Peyer's patch (tissue), 4 donors: ENCODE results near the gene DMWD. TPM values are rescaled to one million over a fixed set of nuclear protein-coding genes. Genes with fewer than 3 reads are reported as not detected.

Source experiments
- DNase-seq, 3 donors: peaks; one replicate each; pipeline ENCODE4 v3.0.0-alpha.2; 2017 to 2019
- H3K27ac ChIP-seq, 4 donors: fragments of 200-600 bp; sonication (generic); one replicate each; pipeline ENCODE4 v1.5.1; 2016 to 2019
- H3K27me3 ChIP-seq, 2 donors: fragments of 200-600 bp; sonication (generic); one replicate each; pipeline ENCODE4 v1.5.1; 2019
- H3K36me3 ChIP-seq, 3 donors: fragments of 200-600 bp; sonication (generic); one replicate each; pipeline ENCODE4 v1.5.1; 2016 to 2019
- H3K4me1 ChIP-seq, 4 donors: fragments of 200-600 bp; sonication (generic); one replicate each; pipeline ENCODE4 v1.5.1; 2016 to 2019
- H3K4me3 ChIP-seq, 4 donors: fragments of 200-600 bp; sonication (generic); 1 replicate in 3 of 4; 2 replicates in 1 of 4; pipeline ENCODE4 v1.5.1; 2016 to 2019; ENCODE audit warnings: mild to moderate bottlenecking in 1 of 4
- H3K9me3 ChIP-seq, 4 donors: fragments of 200-600 bp; sonication (generic); one replicate each; pipeline ENCODE4 v1.5.1; 2016 to 2019; ENCODE audit warnings: mild to moderate bottlenecking in 1 of 4
- POLR2A ChIP-seq, 2 donors: fragments of 450-650 bp; IDR thresholded peaks; one replicate each; pipeline ENCODE4 v1.5.1; 2017; ENCODE audit warnings: antibody characterized with exemption in 2 of 2, mild to moderate bottlenecking in 2 of 2, moderate library complexity in 2 of 2
- total RNA-seq, 4 donors: library from RNA; depleted of rRNA; stranded (reverse); fragments of >200 nt; gene quantifications; one replicate each; pipeline ENCODE4 v1.1.0, GENCODE V29; 2016
- TF ChIP-seq, protein P1 (sequence below), 6 experiments: fragments of 450-650 bp in 4 of 6; fragments of 200-600 bp in 2 of 6; sonication (generic) in 1 of 6; IDR thresholded peaks; one replicate each; pipeline ENCODE4 v1.5.1; 2017 to 2019; ENCODE audit warnings: antibody characterized with exemption in 6 of 6, mild to moderate bottlenecking in 3 of 6, moderate library complexity in 1 of 6

DMWD gene
- total RNA-seq, 4 donors from 2014 or later = 20.8 to 63.8 (median 35.4) TPM

GRCh38 chr19:45814851-45815480 lies 22.3 kb upstream of the DMWD start, which contains the start of gene RSPH6A:
RSPH6A (minus strand) TSS chr19:45815308; CDS start chr19:45815176, 132 bp downstream.
- DNase-seq = no peak
- peaks cover 0 to 17% (median 0%) of the 10 kb centered on the region in 4 donors for H3K4me1 ChIP-seq
- TF ChIP-seq POLR2A (IDR thresholded peaks at IDR 0.05) = no peak
- TF ChIP-seq, protein P1, sequence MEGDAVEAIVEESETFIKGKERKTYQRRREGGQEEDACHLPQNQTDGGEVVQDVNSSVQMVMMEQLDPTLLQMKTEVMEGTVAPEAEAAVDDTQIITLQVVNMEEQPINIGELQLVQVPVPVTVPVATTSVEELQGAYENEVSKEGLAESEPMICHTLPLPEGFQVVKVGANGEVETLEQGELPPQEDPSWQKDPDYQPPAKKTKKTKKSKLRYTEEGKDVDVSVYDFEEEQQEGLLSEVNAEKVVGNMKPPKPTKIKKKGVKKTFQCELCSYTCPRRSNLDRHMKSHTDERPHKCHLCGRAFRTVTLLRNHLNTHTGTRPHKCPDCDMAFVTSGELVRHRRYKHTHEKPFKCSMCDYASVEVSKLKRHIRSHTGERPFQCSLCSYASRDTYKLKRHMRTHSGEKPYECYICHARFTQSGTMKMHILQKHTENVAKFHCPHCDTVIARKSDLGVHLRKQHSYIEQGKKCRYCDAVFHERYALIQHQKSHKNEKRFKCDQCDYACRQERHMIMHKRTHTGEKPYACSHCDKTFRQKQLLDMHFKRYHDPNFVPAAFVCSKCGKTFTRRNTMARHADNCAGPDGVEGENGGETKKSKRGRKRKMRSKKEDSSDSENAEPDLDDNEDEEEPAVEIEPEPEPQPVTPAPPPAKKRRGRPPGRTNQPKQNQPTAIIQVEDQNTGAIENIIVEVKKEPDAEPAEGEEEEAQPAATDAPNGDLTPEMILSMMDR (IDR thresholded peaks at IDR 0.05) = no peak
- H3K9me3 ChIP-seq = no peaks in the 10 kb centered on the region
- H3K4me3 ChIP-seq = peak within 1 kb of the TSS in 3 of 4 donors; percentile 23 to 40 (median 38)
- no peak within 1 kb of the TSS for H3K27ac ChIP-seq
- H3K36me3 ChIP-seq = peaks cover 0 to 10% (median 0%) of the 10 kb centered on the region in 3 donors
- no peaks in the 10 kb centered on the region for H3K27me3 ChIP-seq

DNA sequence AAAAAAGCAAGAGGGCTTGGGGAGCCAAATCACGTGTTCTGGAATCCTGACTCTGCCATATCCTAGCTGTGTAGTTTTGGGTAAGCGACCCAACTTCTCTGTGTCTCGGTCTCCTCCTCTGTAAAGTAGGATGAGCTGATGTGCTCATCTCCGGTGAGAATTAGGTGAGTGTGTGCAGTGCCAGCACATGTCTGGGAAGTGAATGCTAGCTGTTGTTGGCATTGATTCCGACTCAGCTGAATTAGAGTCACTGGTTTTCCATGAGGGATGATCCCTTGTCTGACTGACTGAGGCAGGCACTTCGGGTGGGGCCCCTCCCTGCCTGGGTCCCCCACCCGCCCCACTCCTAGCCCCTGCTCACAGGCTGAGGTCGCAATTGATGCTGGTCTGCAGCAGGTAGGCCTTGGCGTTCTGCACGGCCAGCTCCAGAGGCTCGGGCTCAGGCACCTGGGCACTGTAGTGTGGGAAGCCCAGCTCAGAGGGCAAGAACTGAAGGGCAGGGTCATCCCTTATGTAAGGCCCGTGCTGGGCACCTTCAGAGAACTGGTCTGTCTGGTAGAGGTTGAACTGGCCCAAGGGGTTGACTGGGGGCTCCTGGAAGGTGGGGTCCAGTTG lies 21.6 kb upstream of the DMWD start:
- no peak for DNase-seq
- peaks cover 0 to 6% (median 0%) of the 10 kb centered on the region in 3 donors for H3K36me3 ChIP-seq
- no peak overlapping the region for H3K4me3 ChIP-seq
- no peaks in the 10 kb centered on the region for H3K9me3 ChIP-seq
- H3K4me1 ChIP-seq = peaks cover 0 to 23% (median 0%) of the 10 kb centered on the region in 4 donors
- H3K27ac ChIP-seq = no peak overlapping the region
- no peaks in the 10 kb centered on the region for H3K27me3 ChIP-seq
- no peak for TF ChIP-seq POLR2A (IDR thresholded peaks at IDR 0.05)
- TF ChIP-seq, protein P1 (IDR thresholded peaks at IDR 0.05) = no peak

DNA sequence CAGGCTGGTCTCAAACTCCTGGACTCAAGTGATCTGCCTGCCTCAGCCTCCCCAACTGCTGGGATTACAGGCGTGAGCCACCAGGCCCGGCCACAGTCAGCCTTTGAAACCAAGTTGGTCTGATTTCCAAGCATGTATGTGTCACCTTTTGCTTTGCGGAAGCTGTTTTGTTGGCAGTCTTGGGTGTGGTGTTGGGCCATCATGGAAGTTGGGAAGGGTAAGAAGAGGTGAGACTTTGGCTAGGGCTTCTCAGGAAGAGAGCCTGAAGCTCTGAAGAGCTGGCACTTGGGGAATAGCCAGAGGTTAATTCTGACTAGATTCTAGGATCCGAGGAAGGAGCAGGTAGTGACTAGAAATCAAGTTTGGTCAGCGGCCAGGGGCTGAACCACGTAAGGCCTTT lies 19.7 kb upstream of the DMWD start:
- no peaks in the 10 kb centered on the region for H3K9me3 ChIP-seq
- no peak overlapping the region for H3K27ac ChIP-seq
- peaks cover 0 to 23% (median 0%) of the 10 kb centered on the region in 4 donors for H3K4me1 ChIP-seq
- TF ChIP-seq, protein P1 (IDR thresholded peaks at IDR 0.05) = no peak
- DNase-seq = no peak
- no peaks in the 10 kb centered on the region for H3K36me3 ChIP-seq
- H3K4me3 ChIP-seq = no peak overlapping the region
- H3K27me3 ChIP-seq = no peaks in the 10 kb centered on the region

- DNase-seq = peak in 1 of 3 donors; percentile 49
- TF ChIP-seq POLR2A (IDR thresholded peaks at IDR 0.05) = no peak
- TF ChIP-seq, protein P1 (IDR thresholded peaks at IDR 0.05) = no peak
- Histone ChIP-seq H3K27ac (no peak overlapping the region), H3K4me3 (no peak overlapping the region), H3K4me1 (peaks cover 0 to 8% (median 0%) of the 10 kb centered on the region in 4 donors), H3K36me3 (no peaks in the 10 kb centered on the region), H3K9me3 (no peaks in the 10 kb centered on the region), H3K27me3 (no peaks in the 10 kb centered on the region)
These were observed 17.1 kb upstream of the DMWD start for GRCh38 chr19:45809643-45810159.

DNA sequence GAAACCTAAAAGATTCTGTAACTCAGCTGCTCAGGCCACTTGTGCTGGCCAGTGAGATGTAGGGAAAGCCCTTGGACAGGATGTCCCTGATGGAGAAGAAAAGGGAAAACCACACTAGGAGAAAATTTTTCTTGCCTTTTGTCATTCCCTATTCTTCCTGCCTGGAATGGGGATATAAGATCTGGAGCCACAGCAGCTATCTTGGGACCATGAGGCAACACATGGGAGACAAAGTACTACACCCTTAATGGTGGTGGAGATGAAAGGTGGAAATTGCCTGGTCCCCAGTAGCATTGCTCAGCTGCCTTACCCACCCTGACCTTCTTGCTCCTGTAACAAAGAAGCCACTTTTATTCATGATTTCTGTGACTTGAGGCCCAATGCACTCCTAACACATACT lies 13.1 kb upstream of the DMWD start:
- Histone ChIP-seq H3K27me3 (no peaks in the 10 kb centered on the region), H3K4me1 (peaks cover 0 to 6% (median 0%) of the 10 kb centered on the region in 4 donors), H3K27ac (no peak overlapping the region), H3K9me3 (no peaks in the 10 kb centered on the region), H3K4me3 (no peak overlapping the region), H3K36me3 (no peaks in the 10 kb centered on the region)
- DNase-seq = no peak
- TF ChIP-seq POLR2A (IDR thresholded peaks at IDR 0.05) = no peak
- TF ChIP-seq, protein P1 (IDR thresholded peaks at IDR 0.05) = no peak
